Keratinocyte (primary cell): ENCODE measurements around the gene KIF26A. TPM values are rescaled to one million over a fixed set of nuclear protein-coding genes. Genes with fewer than 3 reads are reported as not detected.
A peak's percentile ranks its signal among the peaks of the same experiment; 100 is the strongest.

ENCODE experiments used
- DNase-seq: peaks from one replicate; pipeline ENCODE4 v3.0.0-alpha.2; 2011; ENCODE audit warnings: low read depth, missing footprints, low spot score
- FAIRE-seq: peaks from 2 replicates; lab custom pipeline; 2011; peaks lifted over from hg19 to GRCh38; lab: Jason Lieb, UNC
- H2AFZ ChIP-seq: 2 replicates; pipeline ENCODE4 v1.6.0; 2012; ENCODE audit warnings: low read length, control low read depth, inconsistent platforms; ENCODE audit not compliant: control insufficient read depth
- H3K27ac ChIP-seq: 2 replicates; pipeline ENCODE4 v1.5.1; 2011; ENCODE audit warnings: low read length; ENCODE audit not compliant: control insufficient read depth, insufficient read depth
- H3K27me3 ChIP-seq: 3 replicates; pipeline ENCODE4 v1.6.0; 2011; ENCODE audit warnings: low read length; ENCODE audit not compliant: control insufficient read depth, insufficient read depth; ENCODE audit errors: extremely low read depth
- H3K36me3 ChIP-seq, 2 experiments: 2 replicates in 1 of 2; 3 replicates in 1 of 2; pipeline ENCODE4 v1.5.1; 2011; ENCODE audit warnings: low read length in 2 of 2, mild to moderate bottlenecking in 1 of 2; ENCODE audit not compliant: control insufficient read depth in 2 of 2, insufficient read depth in 2 of 2; ENCODE audit errors: extremely low read depth in 1 of 2
- H3K4me1 ChIP-seq: 3 replicates; pipeline ENCODE4 v1.5.1; 2011; ENCODE audit warnings: low read length; ENCODE audit not compliant: control insufficient read depth, insufficient read depth; ENCODE audit errors: extremely low read depth
- H3K4me2 ChIP-seq: 3 replicates; pipeline ENCODE4 v1.6.0; 2011; ENCODE audit warnings: low read depth, low read length; ENCODE audit not compliant: control insufficient read depth, insufficient read depth; ENCODE audit errors: extremely low read depth
- H3K4me3 ChIP-seq, 3 experiments: fragments of 200-600 bp in 1 of 3; sonication (generic) in 1 of 3; 2 replicates in 2 of 3; 3 replicates in 1 of 3; pipeline ENCODE4 v1.5.1; 2011 to 2016; ENCODE audit warnings: low read length in 3 of 3, mild to moderate bottlenecking in 3 of 3, control low read depth in 2 of 3, inconsistent platforms in 1 of 3, low read depth in 1 of 3, mixed read lengths in 1 of 3, mixed run types in 1 of 3, moderate library complexity in 1 of 3; ENCODE audit not compliant: control insufficient read depth in 2 of 3, insufficient read depth in 2 of 3; ENCODE audit errors: extremely low read depth in 1 of 3
- H3K79me2 ChIP-seq: 2 replicates; pipeline ENCODE4 v1.6.0; 2012; ENCODE audit warnings: low read length; ENCODE audit not compliant: control insufficient read depth, insufficient read depth
- H3K9ac ChIP-seq: 3 replicates; pipeline ENCODE4 v1.6.0; 2011; ENCODE audit warnings: low read length; ENCODE audit not compliant: control insufficient read depth, insufficient read depth; ENCODE audit errors: extremely low read depth
- H3K9me1 ChIP-seq: 3 replicates; pipeline ENCODE4 v1.6.0; 2011; ENCODE audit warnings: low read length; ENCODE audit not compliant: control insufficient read depth, insufficient read depth; ENCODE audit errors: extremely low read depth
- H3K9me3 ChIP-seq: 2 replicates; pipeline ENCODE4 v1.5.1; 2012; ENCODE audit warnings: low read depth, low read length; ENCODE audit not compliant: control insufficient read depth
- H4K20me1 ChIP-seq: 3 replicates; pipeline ENCODE4 v1.6.0; 2011; ENCODE audit warnings: low read length; ENCODE audit not compliant: control insufficient read depth, insufficient read depth; ENCODE audit errors: extremely low read depth
- CTCF ChIP-seq, 3 experiments: IDR thresholded peaks in 1 of 3; conservative IDR thresholded peaks in 1 of 3; optimal IDR thresholded peaks in 1 of 3; 2 replicates in 2 of 3; 3 replicates in 1 of 3; pipeline versions ENCODE3 to v1.5.1; 2011; ENCODE audit warnings: low read length in 3 of 3, mild to moderate bottlenecking in 3 of 3, moderate library complexity in 2 of 3, control low read depth in 1 of 3, inconsistent platforms in 1 of 3; ENCODE audit not compliant: insufficient read depth in 2 of 3; ENCODE audit errors: extremely low read depth in 1 of 3
- EZH2 ChIP-seq: IDR thresholded peaks from one replicate; pipeline ENCODE4 v1.6.1; 2012; ENCODE audit warnings: inconsistent platforms, mild to moderate bottlenecking, low read length, moderate library complexity
- dilution Hi-C: fragments of 300-500 bp; cut with MboI; formaldehyde crosslinking; loops from one replicate; pipeline ENCODE4 v1.7.0; 2020; ENCODE audit warnings: low sequenced_read_pairs; ENCODE audit not compliant: extremely low pct_ligation_motif_present
- polyA plus RNA-seq, 5 experiments: library from polyadenylated mRNA; depleted of rRNA in 3 of 5; stranded (reverse) in 3 of 5; stranded (forward) in 1 of 5; unstranded in 1 of 5; fragments of >200 nt; gene quantifications; 1 replicate in 1 of 5; 2 replicates in 3 of 5; 3 replicates in 1 of 5; pipeline versions ENCODE4 v1.2.1 to v1.2.3, GENCODE V29; 2011 to 2012; ENCODE audit warnings: missing spikeins in 2 of 5, low read depth in 1 of 5, low replicate concordance in 1 of 5

Gene KIF26A
- polyA plus RNA-seq, 1 donor (not counting 4 experiments of a cell fraction or from before 2014, with no cell fraction given), result 0.07 TPM

- Histone ChIP-seq H3K4me3 (no peak overlapping the region), H3K4me2 (peak overlapping the region; percentile 37), H3K79me2 (no peaks in the 10 kb centered on the region), H2AFZ (peak overlapping the region; percentile 43), H3K9me1 (no peaks in the 10 kb centered on the region), H3K27me3 (peaks cover 9% of the 10 kb centered on the region), H3K9ac (no peak overlapping the region), H3K4me1 (peaks cover 10% of the 10 kb centered on the region), H4K20me1 (no peaks in the 10 kb centered on the region), H3K9me3 (no peaks in the 10 kb centered on the region), H3K36me3 (no peaks in the 10 kb centered on the region), H3K27ac (no peak overlapping the region)
- FAIRE-seq (no peak), DNase-seq (no peak)
- dilution Hi-C loops, result no loop called here
- TF ChIP-seq EZH2 (no peak), CTCF (optimal IDR thresholded peaks at IDR 0.05 in 1 of 3, IDR thresholded peaks at IDR 0.05 in 1 of 3, conservative IDR thresholded peaks at IDR 0.05 in 1 of 3; ENCODE audit: extremely low read depth in 1 of 3, insufficient read depth in 2 of 3, low read length in 3 of 3) (no peak)
Observed at GRCh38 chr14:104171895-104172294, 33.5 kb downstream of the KIF26A start.

GRCh38 chr14:104172349-104172748 lies 34.0 kb downstream of the KIF26A start:
- Histone ChIP-seq H3K36me3 (no peaks in the 10 kb centered on the region), H3K4me1 (peaks cover 10% of the 10 kb centered on the region), H3K27me3 (peaks cover 9% of the 10 kb centered on the region), H3K4me2 (peak overlapping the region; percentile 37), H2AFZ (no peak overlapping the region), H3K4me3 (no peak overlapping the region), H3K9me1 (no peaks in the 10 kb centered on the region), H3K9ac (no peak overlapping the region), H3K79me2 (no peaks in the 10 kb centered on the region), H4K20me1 (no peaks in the 10 kb centered on the region), H3K9me3 (no peaks in the 10 kb centered on the region), H3K27ac (no peak overlapping the region)
- FAIRE-seq (no peak), DNase-seq (no peak)
- TF ChIP-seq CTCF (optimal IDR thresholded peaks at IDR 0.05 in 1 of 3, IDR thresholded peaks at IDR 0.05 in 1 of 3, conservative IDR thresholded peaks at IDR 0.05 in 1 of 3; ENCODE audit: extremely low read depth in 1 of 3, insufficient read depth in 2 of 3, low read length in 3 of 3), result no peak
- no peak for TF ChIP-seq EZH2
- dilution Hi-C loops, result no loop called here
